H1 (cell line): ENCODE measurements around the gene CDYL2. TPM values are rescaled to one million over a fixed set of nuclear protein-coding genes. Genes with fewer than 3 reads are reported as not detected.

Source experiments
- CTCF ChIA-PET: fragments of 300-600 bp; sonication (Branson Sonifier 250); formaldehyde crosslinking; loops from one replicate; lab custom pipeline; 2021; ENCODE audit not compliant: partially characterized antibody; lab: Charles Lee
- POLR2A ChIA-PET: fragments of 300-600 bp; sonication (Branson Sonifier 250); formaldehyde crosslinking; loops from one replicate; lab custom pipeline; 2021; ENCODE audit warnings: inconsistent platforms; ENCODE audit not compliant: partially characterized antibody; lab: Charles Lee
- DNase-seq, 2 experiments: peaks; one replicate each; pipeline versions ENCODE4 v3.0.0 to v3.0.0-alpha.2; 2010 to 2022; ENCODE audit warnings: low spot score in 2 of 2, low read depth in 1 of 2, mixed read lengths in 1 of 2
- FAIRE-seq: peaks from 2 replicates; lab custom pipeline; 2011; peaks lifted over from hg19 to GRCh38; lab: Jason Lieb, UNC
- H2AFZ ChIP-seq: 2 replicates; pipeline ENCODE4 v1.8.1; 2012; ENCODE audit warnings: low read length, inconsistent platforms
- H2AK5ac ChIP-seq: 2 replicates; pipeline ENCODE4 v1.6.1; 2013; ENCODE audit warnings: low read depth, low read length
- H2BK120ac ChIP-seq: replicated peaks from 2 replicates; pipeline ENCODE3; 2013; ENCODE audit warnings: low read depth, low read length, inconsistent platforms
- H2BK12ac ChIP-seq: 2 replicates; pipeline ENCODE4 v1.6.1; 2013; ENCODE audit warnings: low read depth, low read length
- H2BK15ac ChIP-seq: 2 replicates; pipeline ENCODE4 v1.6.1; 2013; ENCODE audit warnings: low read length
- H2BK20ac ChIP-seq: 2 replicates; pipeline ENCODE4 v1.6.1; 2013; ENCODE audit warnings: low read length
- H2BK5ac ChIP-seq: 2 replicates; pipeline ENCODE4 v1.6.1; 2013; ENCODE audit warnings: low read depth, low read length
- H3K14ac ChIP-seq: 2 replicates; pipeline ENCODE4 v1.6.1; 2013; ENCODE audit warnings: inconsistent platforms; ENCODE audit not compliant: insufficient read length
- H3K18ac ChIP-seq: 2 replicates; pipeline ENCODE4 v1.6.1; 2013; ENCODE audit warnings: low read length; ENCODE audit errors: extremely low read depth
- H3K23ac ChIP-seq: 2 replicates; pipeline ENCODE4 v1.6.1; 2013; ENCODE audit warnings: inconsistent platforms; ENCODE audit not compliant: insufficient read length
- H3K23me2 ChIP-seq: 2 replicates; pipeline ENCODE4 v1.6.1; 2013; ENCODE audit warnings: low read depth, low read length
- H3K27ac ChIP-seq: 2 replicates; pipeline ENCODE4 v1.6.1; 2011; ENCODE audit warnings: low read depth, low read length, inconsistent platforms
- H3K27me3 ChIP-seq, 4 experiments: replicated peaks in 1 of 4; 1 replicate in 1 of 4; 2 replicates in 3 of 4; pipeline versions ENCODE4 v1.6.1 to v1.8.1; 2011 to 2013; ENCODE audit warnings: low read length in 3 of 4, mild to moderate bottlenecking in 3 of 4, inconsistent platforms in 2 of 4, mixed read lengths in 2 of 4, moderate library complexity in 1 of 4; ENCODE audit not compliant: control insufficient read depth in 3 of 4, insufficient read depth in 3 of 4; ENCODE audit errors: extremely low read depth in 1 of 4
- H3K36me3 ChIP-seq, 4 experiments: 2 replicates each; pipeline versions ENCODE4 v1.6.1 to v1.8.1; 2011 to 2013; ENCODE audit warnings: mild to moderate bottlenecking in 4 of 4, low read length in 3 of 4, moderate library complexity in 2 of 4, control low read depth in 1 of 4, inconsistent platforms in 1 of 4; ENCODE audit not compliant: insufficient read depth in 4 of 4, control insufficient read depth in 2 of 4
- H3K4ac ChIP-seq: replicated peaks from 2 replicates; pipeline ENCODE3; 2013; ENCODE audit warnings: low read length, low read depth, mixed read lengths, inconsistent platforms; ENCODE audit not compliant: insufficient read length
- H3K4me1 ChIP-seq, 4 experiments: replicated peaks in 1 of 4; 1 replicate in 1 of 4; 2 replicates in 3 of 4; pipeline versions ENCODE4 v1.6.1 to v1.8.1; 2011 to 2013; ENCODE audit warnings: low read length in 3 of 4, inconsistent platforms in 2 of 4, mixed read lengths in 1 of 4; ENCODE audit not compliant: insufficient read depth in 4 of 4, control insufficient read depth in 3 of 4
- H3K4me2 ChIP-seq, 2 experiments: 2 replicates each; pipeline versions ENCODE4 v1.6.1 to v1.8.1; 2011 to 2013; ENCODE audit warnings: low read depth in 2 of 2, low read length in 2 of 2, control low read depth in 1 of 2, inconsistent platforms in 1 of 2, mild to moderate bottlenecking in 1 of 2; ENCODE audit not compliant: insufficient read depth in 1 of 2
- H3K4me3 ChIP-seq, 4 experiments: fragments of 200-600, 300-600 bp in 1 of 4; sonication (generic), shearing (Covaris generic), sonication (Bioruptor Twin) in 1 of 4; 2 replicates each; pipeline versions ENCODE4 v1.5.1 to v1.8.1; 2011 to 2016; ENCODE audit warnings: low read length in 4 of 4, low read depth in 3 of 4, control low read depth in 2 of 4, inconsistent platforms in 2 of 4, mild to moderate bottlenecking in 2 of 4, mixed read lengths in 1 of 4, moderate library complexity in 1 of 4; ENCODE audit not compliant: insufficient read depth in 2 of 4; ENCODE audit errors: extremely low read depth in 1 of 4
- H3K56ac ChIP-seq: replicated peaks from 2 replicates; pipeline ENCODE3; 2013; ENCODE audit warnings: low read depth, mild to moderate bottlenecking, mixed read lengths, low read length, inconsistent platforms; ENCODE audit not compliant: insufficient read length
- H3K79me1 ChIP-seq: 2 replicates; pipeline ENCODE4 v1.6.1; 2013; ENCODE audit warnings: low read depth, low read length, control low read depth
- H3K79me2 ChIP-seq, 2 experiments: 2 replicates each; pipeline versions ENCODE4 v1.6.1 to v1.8.1; 2012 to 2013; ENCODE audit warnings: low read length in 2 of 2, mild to moderate bottlenecking in 2 of 2, inconsistent platforms in 1 of 2; ENCODE audit not compliant: insufficient read depth in 2 of 2, control insufficient read depth in 1 of 2
- H3K9ac ChIP-seq, 4 experiments: replicated peaks in 1 of 4; 1 replicate in 1 of 4; 2 replicates in 3 of 4; pipeline versions ENCODE4 v1.6.1 to v1.8.1; 2011 to 2013; ENCODE audit warnings: low read depth in 3 of 4, low read length in 3 of 4, control low read depth in 2 of 4, mild to moderate bottlenecking in 2 of 4, moderate library complexity in 2 of 4, inconsistent platforms in 1 of 4; ENCODE audit errors: extremely low read depth in 1 of 4
- H3K9me3 ChIP-seq, 2 experiments: 2 replicates each; pipeline versions ENCODE4 v1.6.1 to v1.8.1; 2012 to 2013; ENCODE audit warnings: mild to moderate bottlenecking in 2 of 2, moderate library complexity in 2 of 2, control low read depth in 1 of 2, inconsistent platforms in 1 of 2, low read depth in 1 of 2, low read length in 1 of 2, mixed read lengths in 1 of 2; ENCODE audit not compliant: insufficient read depth in 2 of 2
- H4K20me1 ChIP-seq, 2 experiments: replicated peaks in 1 of 2; 2 replicates each; pipeline versions ENCODE3 to v1.8.1; 2011 to 2013; ENCODE audit warnings: inconsistent platforms in 2 of 2, low read length in 2 of 2, mild to moderate bottlenecking in 1 of 2; ENCODE audit not compliant: insufficient read depth in 2 of 2, control insufficient read depth in 1 of 2
- H4K5ac ChIP-seq: 2 replicates; pipeline ENCODE4 v1.6.1; 2013; ENCODE audit warnings: low read length, low read depth, mixed read lengths, inconsistent platforms; ENCODE audit not compliant: insufficient read length
- H4K8ac ChIP-seq: 2 replicates; pipeline ENCODE4 v1.8.0; 2013; ENCODE audit warnings: mild to moderate bottlenecking, moderate library complexity, low read length, inconsistent platforms; ENCODE audit not compliant: insufficient read depth; ENCODE audit errors: extremely low read depth
- H4K91ac ChIP-seq: replicated peaks from 2 replicates; pipeline ENCODE3; 2013; ENCODE audit warnings: low read length, mixed read lengths, inconsistent platforms; ENCODE audit not compliant: insufficient read length
- CTBP2 ChIP-seq: IDR thresholded peaks from 2 replicates; pipeline ENCODE4 v1.7.0; 2011; ENCODE audit warnings: borderline replicate concordance, mild to moderate bottlenecking, moderate library complexity, mixed read lengths, low read length; ENCODE audit not compliant: insufficient read depth, insufficient read length
- MAFK ChIP-seq: IDR thresholded peaks from 2 replicates; pipeline ENCODE4 v1.6.1; 2012; ENCODE audit warnings: low read depth, mild to moderate bottlenecking, improper control_type of control experiment, low read length
- SAP30 ChIP-seq: fragments of 300-600 bp; sonication (generic); IDR thresholded peaks from 2 replicates; pipeline ENCODE4 v1.7.1; 2012; ENCODE audit warnings: low read length, moderate library complexity, mild to moderate bottlenecking, inconsistent platforms; ENCODE audit not compliant: insufficient read depth, insufficient replicate concordance
- WGBS, 2 experiments: shearing (Covaris generic) in 1 of 2; methylation state at CpG; one replicate each; pipeline versions ENCODE4 v1.1.6 to v1.1.7; 2013 to 2015; ENCODE audit warnings: low lambda C conversion rate in 2 of 2, mixed read lengths in 2 of 2, inconsistent platforms in 1 of 2, low coverage in 1 of 2, missing lambda C conversion rate in 1 of 2; ENCODE audit not compliant: insufficient replicate concordance in 2 of 2, insufficient coverage in 1 of 2, insufficient read length in 1 of 2; ENCODE audit errors: extremely low coverage in 1 of 2, missing lambda C conversion rate in 1 of 2; 5-methylcytosine and 5-hydroxymethylcytosine counted together
- polyA plus RNA-seq, 7 experiments: library from polyadenylated mRNA; depleted of rRNA in 3 of 7; stranded (reverse) in 5 of 7; unstranded in 2 of 7; fragments of >200 nt in 5 of 7; fragments of 200-250 nt in 2 of 7; gene quantifications; 1 replicate in 5 of 7; 2 replicates in 1 of 7; 4 replicates in 1 of 7; pipeline versions ENCODE4 v1.2.1 to v1.2.3, GENCODE V29; 2011 to 2013; ENCODE audit warnings: missing spikeins in 2 of 7, mixed read lengths in 2 of 7
- total RNA-seq: library from RNA; stranded (reverse); fragmentation: NEBNext Ultra II Directional; extraction: Animal tissue kit (Norgen Biotek cat#: 25700); gene quantifications from 2 replicates; pipeline ENCODE4 v1.2.1, GENCODE V29; 2021

Gene CDYL2
- total and polyA plus RNA-seq, 2 of the 8 experiments (the other 6 are each of a cell fraction or from before 2014, with no cell fraction given) = 0.33 to 5.3 TPM

- H2BK20ac ChIP-seq = no peak overlapping the region
- no peak for TF ChIP-seq SAP30
- TF ChIP-seq MAFK = no peak
- TF ChIP-seq CTBP2 = no peak
Measured at GRCh38 chr16:80592273-80592672, 212.1 kb downstream of the CDYL2 start.

More at GRCh38 chr16:80592273-80592672, 212.1 kb downstream of the CDYL2 start:
- Histone ChIP-seq H3K9me3 (peaks cover 43 to 59% of the 10 kb centered on the region in 2 experiments; a peak in 3 of 4 replicates), H4K5ac (no peak overlapping the region), H3K27me3 (no peaks in the 10 kb centered on the region), H3K23me2 (peaks cover 10% of the 10 kb centered on the region; the same call in 1 of the 2 replicates), H3K18ac (no peak overlapping the region), H3K4me2 (no peak overlapping the region), H2BK15ac (no peak overlapping the region), H3K27ac (no peak overlapping the region), H3K79me1 (no peaks in the 10 kb centered on the region), H4K91ac (no peak overlapping the region), H4K8ac (no peak overlapping the region), H3K79me2 (no peaks in the 10 kb centered on the region), H3K56ac (no peak overlapping the region), H3K14ac (no peak overlapping the region), H3K4ac (no peak overlapping the region), H4K20me1 (peaks cover 0 to 5% of the 10 kb centered on the region in 2 experiments), H2AK5ac (no peak overlapping the region), H2BK120ac (no peak overlapping the region), H2BK5ac (no peak overlapping the region), H3K36me3 (no peaks in the 10 kb centered on the region), H3K23ac (no peak overlapping the region), H2AFZ (no peak overlapping the region), H2BK12ac (no peak overlapping the region), H3K4me3 (no peak overlapping the region), H3K9ac (no peak overlapping the region), H3K4me1 (no peaks in the 10 kb centered on the region)
- DNase-seq (no peak), FAIRE-seq (no peak)
- CTCF ChIA-PET = no interaction called here
- WGBS, 2 experiments = 90% methylated on average over 2 of the region's 2 CpGs; no CpG with 5 or more reads in 1 of the 2 experiments
- POLR2A ChIA-PET = no interaction called here
